A549 (cell line): ENCODE measurements around the gene UVRAG. TPM values are rescaled to one million over a fixed set of nuclear protein-coding genes. Genes with fewer than 3 reads are reported as not detected.

ENCODE experiments used
- ATAC-seq, 2 experiments: fragments of 200-7000 bp in 1 of 2; fragments of >200 bp in 1 of 2; cut with Nextera tagmentation in 1 of 2; cut with Tn5 transposase in 1 of 2; 3 replicates each; pipeline versions ENCODE4 v1.8.0 to v1.9.1; 2018 to 2020; ENCODE audit warnings: mild to moderate bottlenecking in 1 of 2, moderate library complexity in 1 of 2
- CTCF ChIA-PET: fragments of 300-600 bp; sonication (Branson Sonifier 250); formaldehyde crosslinking; extraction: SDS; loops from one replicate; lab custom pipeline; 2021; ENCODE audit warnings: antibody characterized with exemption, inconsistent platforms; lab: Yijun Ruan, JAX
- POLR2A ChIA-PET: fragments of 350-600 bp; formaldehyde crosslinking; extraction: SDS; loops from one replicate; lab custom pipeline; 2021; ENCODE audit warnings: antibody characterized with exemption, inconsistent platforms; lab: Yijun Ruan, JAX
- DNase-seq, 2 experiments: peaks; one replicate each; pipeline versions ENCODE4 v3.0.0 to v3.0.0-alpha.2; 2011 to 2016; ENCODE audit warnings: low read depth in 1 of 2, low spot score in 1 of 2
- FAIRE-seq: peaks from 2 replicates; lab custom pipeline; 2011; peaks lifted over from hg19 to GRCh38; lab: Jason Lieb, UNC
- H3K27ac ChIP-seq, 2 experiments: fragments of >200 bp; sonication (Bioruptor Twin); formaldehyde crosslinking; 3 replicates each; pipeline ENCODE4 v1.5.1; 2016 to 2017
- H3K4me1 ChIP-seq: fragments of >200 bp; sonication (Bioruptor Twin); formaldehyde crosslinking; 3 replicates; pipeline ENCODE4 v1.6.1; 2016
- H3K4me2 ChIP-seq: fragments of >200 bp; sonication (Bioruptor Twin); formaldehyde crosslinking; 3 replicates; pipeline ENCODE4 v1.6.1; 2016
- H3K4me3 ChIP-seq: fragments of >200 bp; sonication (Bioruptor Twin); formaldehyde crosslinking; 3 replicates; pipeline ENCODE4 v1.5.1; 2016
- H3K9me3 ChIP-seq: fragments of >200 bp; sonication (Bioruptor Twin); formaldehyde crosslinking; 3 replicates; pipeline ENCODE4 v1.6.1; 2016
- FOSL2 ChIP-seq, 2 experiments: fragments of 450-650 bp in 1 of 2; fragments of >200 bp in 1 of 2; sonication (Bioruptor Twin) in 1 of 2; formaldehyde crosslinking; IDR thresholded peaks; 2 replicates each; pipeline versions ENCODE4 v1.5.0 to v1.6.1; 2016 to 2020; ENCODE audit warnings: mild to moderate bottlenecking in 1 of 2, moderate library complexity in 1 of 2
- HES2 ChIP-seq: fragments of >200 bp; sonication (Bioruptor Twin); formaldehyde crosslinking; IDR thresholded peaks from 2 replicates; pipeline ENCODE4 v1.6.1; 2016
- HOXB13 ChIP-seq: fragments of 250-450 bp; sonication (Bioruptor Pico); IDR thresholded peaks from 2 replicates; pipeline ENCODE4 v1.5.0; 2020; ENCODE audit warnings: low read depth, mild to moderate bottlenecking, moderate library complexity
- JUNB ChIP-seq: fragments of >200 bp; sonication (Bioruptor Twin); formaldehyde crosslinking; IDR thresholded peaks from 2 replicates; pipeline ENCODE4 v1.6.1; 2016
- MAFK ChIP-seq: fragments of 450-650 bp; IDR thresholded peaks from 2 replicates; pipeline ENCODE4 v1.6.1; 2014; ENCODE audit not compliant: partially characterized antibody
- MYC ChIP-seq: IDR thresholded peaks from 2 replicates; pipeline ENCODE4 v1.6.1; 2012; ENCODE audit warnings: mild to moderate bottlenecking, inconsistent platforms, low read length, improper control_type of control experiment, borderline replicate concordance
- NPAS2 ChIP-seq: fragments of 250-450 bp; sonication (Bioruptor Pico); IDR thresholded peaks from 2 replicates; pipeline ENCODE4 v1.8.0; 2022; ENCODE audit warnings: mild to moderate bottlenecking, moderate library complexity, borderline replicate concordance
- PHF8 ChIP-seq: fragments of 200-600 bp; sonication (generic); IDR thresholded peaks from 2 replicates; pipeline ENCODE4 v1.6.1; 2016; ENCODE audit warnings: low read depth, mild to moderate bottlenecking, antibody characterized with exemption, moderate library complexity, borderline replicate concordance
- POLR2A ChIP-seq: IDR thresholded peaks from 2 replicates; pipeline ENCODE4 v1.6.1; 2012; ENCODE audit warnings: mild to moderate bottlenecking, low read length
- RCOR1 ChIP-seq: fragments of 150-350 bp; IDR thresholded peaks from 2 replicates; pipeline ENCODE4 v1.6.1; 2014; ENCODE audit warnings: antibody characterized with exemption, low read length, low read depth
- SREBF2 ChIP-seq: fragments of 450-650 bp; IDR thresholded peaks from 2 replicates; pipeline ENCODE4 v1.6.1; 2014; ENCODE audit warnings: mild to moderate bottlenecking, moderate library complexity
- WGBS: methylation state at CpG from one replicate; pipeline ENCODE4 v1.1.6; 2017; ENCODE audit errors: missing lambda C conversion rate; 5-methylcytosine and 5-hydroxymethylcytosine counted together
- polyA plus RNA-seq, 4 experiments: library from polyadenylated mRNA; depleted of rRNA in 3 of 4; stranded (reverse); fragments of >200 nt; fragmentation: RNase III in 1 of 4; extraction: RNeasy Plus Mini Kit Qiagen cat#74134 plus additional on column Dnase treatment in 1 of 4; gene quantifications; 2 replicates in 3 of 4; 3 replicates in 1 of 4; pipeline ENCODE4 v1.2.3, GENCODE V29; 2011 to 2017
- TF ChIP-seq, protein P1 (sequence below): fragments of 450-650 bp; IDR thresholded peaks from 2 replicates; pipeline ENCODE4 v1.6.1; 2014; ENCODE audit warnings: antibody characterized with exemption
- TF ChIP-seq, protein P2 (sequence below): fragments of 200-600 bp; sonication (generic); IDR thresholded peaks from 2 replicates; pipeline ENCODE4 v1.6.1; 2016; ENCODE audit warnings: antibody characterized with exemption, mild to moderate bottlenecking, moderate library complexity
- TF ChIP-seq, protein P3 (sequence below): fragments of 250-450 bp; sonication (Bioruptor Pico); IDR thresholded peaks from 2 replicates; pipeline ENCODE4 v1.5.0; 2020; ENCODE audit warnings: low read depth, mild to moderate bottlenecking, moderate library complexity

Gene UVRAG
- polyA plus RNA-seq, 2 of the 4 experiments (the other 2 are of a cell fraction): 6.1 to 14.1 TPM

DNA sequence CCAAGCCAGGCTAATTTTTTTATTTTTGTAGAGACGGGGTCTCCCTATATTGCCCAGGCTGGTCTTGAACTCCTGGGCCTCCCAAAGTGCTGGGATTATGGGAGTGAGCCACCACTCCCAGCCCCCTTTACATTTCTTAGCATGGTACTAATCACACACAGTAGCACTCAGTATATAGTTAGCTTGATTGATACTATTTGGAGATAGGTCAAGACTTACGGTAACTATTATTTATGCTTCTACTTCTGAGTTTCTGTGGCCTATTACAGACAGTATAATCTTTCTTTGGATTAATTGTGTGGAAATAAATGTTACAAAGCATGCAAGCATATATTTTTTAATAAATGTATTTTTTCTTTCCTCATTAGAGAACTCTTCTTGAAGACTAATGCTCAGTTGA is 192.2 kb downstream of the UVRAG start:
- FAIRE-seq (no peak), ATAC-seq (no peak), DNase-seq (no peak)
- TF ChIP-seq MAFK: no peak
- TF ChIP-seq, protein P1, sequence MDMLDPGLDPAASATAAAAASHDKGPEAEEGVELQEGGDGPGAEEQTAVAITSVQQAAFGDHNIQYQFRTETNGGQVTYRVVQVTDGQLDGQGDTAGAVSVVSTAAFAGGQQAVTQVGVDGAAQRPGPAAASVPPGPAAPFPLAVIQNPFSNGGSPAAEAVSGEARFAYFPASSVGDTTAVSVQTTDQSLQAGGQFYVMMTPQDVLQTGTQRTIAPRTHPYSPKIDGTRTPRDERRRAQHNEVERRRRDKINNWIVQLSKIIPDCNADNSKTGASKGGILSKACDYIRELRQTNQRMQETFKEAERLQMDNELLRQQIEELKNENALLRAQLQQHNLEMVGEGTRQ: no peak
- Histone ChIP-seq H3K4me3 (no peak overlapping the region), H3K27ac (no peak overlapping the region), H3K4me2 (no peak overlapping the region), H3K9me3 (no peaks in the 10 kb centered on the region), H3K4me1 (peaks cover 6% of the 10 kb centered on the region; the same call in 1 of the 3 replicates)
- ChIA-PET CTCF (interaction anchor here (0.6 to 0.7 kb wide), 2 partner anchors 19 to 24 kb away, joined by 3 to 6 read pairs; no protein-coding TSS in a partner anchor), POLR2A (no interaction called here)
- WGBS: 89% methylated on average over 2 of the region's 2 CpGs

DNA sequence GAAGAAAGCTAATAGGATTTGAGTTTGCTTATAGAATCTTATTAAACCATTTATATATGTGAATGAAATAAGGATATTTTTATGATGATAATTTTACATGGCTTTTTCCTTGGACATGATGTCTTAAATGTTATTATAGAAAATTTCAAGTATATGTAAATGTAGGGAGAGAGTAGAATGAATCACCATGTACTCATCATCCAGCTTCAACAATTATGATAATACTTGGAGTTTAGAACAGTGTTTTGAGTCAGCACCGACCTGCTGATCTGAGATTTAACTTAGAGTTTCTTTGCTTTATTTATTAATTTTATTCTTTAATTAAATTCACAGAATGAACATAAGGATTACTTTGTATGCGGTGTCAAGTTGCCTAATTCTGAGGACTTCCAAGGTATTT is 193.5 kb downstream of the UVRAG start:
- no peaks in the 10 kb centered on the region for H3K9me3 ChIP-seq
- peaks cover 6% of the 10 kb centered on the region; the same call in 1 of the 3 replicates for H3K4me1 ChIP-seq
- no peak overlapping the region for H3K4me3 ChIP-seq
- FAIRE-seq: no peak
- WGBS: 73% methylated on average over 2 of the region's 2 CpGs
- TF ChIP-seq, protein P2, sequence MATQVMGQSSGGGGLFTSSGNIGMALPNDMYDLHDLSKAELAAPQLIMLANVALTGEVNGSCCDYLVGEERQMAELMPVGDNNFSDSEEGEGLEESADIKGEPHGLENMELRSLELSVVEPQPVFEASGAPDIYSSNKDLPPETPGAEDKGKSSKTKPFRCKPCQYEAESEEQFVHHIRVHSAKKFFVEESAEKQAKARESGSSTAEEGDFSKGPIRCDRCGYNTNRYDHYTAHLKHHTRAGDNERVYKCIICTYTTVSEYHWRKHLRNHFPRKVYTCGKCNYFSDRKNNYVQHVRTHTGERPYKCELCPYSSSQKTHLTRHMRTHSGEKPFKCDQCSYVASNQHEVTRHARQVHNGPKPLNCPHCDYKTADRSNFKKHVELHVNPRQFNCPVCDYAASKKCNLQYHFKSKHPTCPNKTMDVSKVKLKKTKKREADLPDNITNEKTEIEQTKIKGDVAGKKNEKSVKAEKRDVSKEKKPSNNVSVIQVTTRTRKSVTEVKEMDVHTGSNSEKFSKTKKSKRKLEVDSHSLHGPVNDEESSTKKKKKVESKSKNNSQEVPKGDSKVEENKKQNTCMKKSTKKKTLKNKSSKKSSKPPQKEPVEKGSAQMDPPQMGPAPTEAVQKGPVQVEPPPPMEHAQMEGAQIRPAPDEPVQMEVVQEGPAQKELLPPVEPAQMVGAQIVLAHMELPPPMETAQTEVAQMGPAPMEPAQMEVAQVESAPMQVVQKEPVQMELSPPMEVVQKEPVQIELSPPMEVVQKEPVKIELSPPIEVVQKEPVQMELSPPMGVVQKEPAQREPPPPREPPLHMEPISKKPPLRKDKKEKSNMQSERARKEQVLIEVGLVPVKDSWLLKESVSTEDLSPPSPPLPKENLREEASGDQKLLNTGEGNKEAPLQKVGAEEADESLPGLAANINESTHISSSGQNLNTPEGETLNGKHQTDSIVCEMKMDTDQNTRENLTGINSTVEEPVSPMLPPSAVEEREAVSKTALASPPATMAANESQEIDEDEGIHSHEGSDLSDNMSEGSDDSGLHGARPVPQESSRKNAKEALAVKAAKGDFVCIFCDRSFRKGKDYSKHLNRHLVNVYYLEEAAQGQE: no peak
- no peak for TF ChIP-seq NPAS2 (CRISPR knock-in tag)
- no peak for TF ChIP-seq HOXB13
- TF ChIP-seq FOSL2 (IDR thresholded peaks at IDR 0.05): no peak
- TF ChIP-seq FOSL2 (CRISPR knock-in tag; IDR thresholded peaks at IDR 0.05): no peak
- TF ChIP-seq HES2: no peak
- no peak for TF ChIP-seq RCOR1
- H3K27ac ChIP-seq: no peak overlapping the region
- POLR2A ChIA-PET: no interaction called here
- CTCF ChIA-PET: no interaction called here
- no peak for ATAC-seq
- no peak for DNase-seq
- H3K4me2 ChIP-seq: no peak overlapping the region

- FAIRE-seq: no peak
- POLR2A ChIA-PET: no interaction called here
- H3K4me2 ChIP-seq: no peak overlapping the region
- H3K27ac ChIP-seq: no peak overlapping the region
- TF ChIP-seq, protein P3, sequence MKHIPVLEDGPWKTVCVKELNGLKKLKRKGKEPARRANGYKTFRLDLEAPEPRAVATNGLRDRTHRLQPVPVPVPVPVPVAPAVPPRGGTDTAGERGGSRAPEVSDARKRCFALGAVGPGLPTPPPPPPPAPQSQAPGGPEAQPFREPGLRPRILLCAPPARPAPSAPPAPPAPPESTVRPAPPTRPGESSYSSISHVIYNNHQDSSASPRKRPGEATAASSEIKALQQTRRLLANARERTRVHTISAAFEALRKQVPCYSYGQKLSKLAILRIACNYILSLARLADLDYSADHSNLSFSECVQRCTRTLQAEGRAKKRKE (CRISPR knock-in tag): no peak
- TF ChIP-seq JUNB (no peak), POLR2A (no peak), PHF8 (no peak), MYC (no peak), SREBF2 (no peak)
- TF ChIP-seq, all 56 proteins: peak for 0
- 77% methylated on average over 2 of the region's 2 CpGs for WGBS
- CTCF ChIA-PET: interaction anchor here (0.8 to 0.9 kb wide), 3 partner anchors 19 to 142 kb away, joined by 3 read pairs; no protein-coding TSS in a partner anchor
- no peak overlapping the region for H3K4me3 ChIP-seq
- ATAC-seq: no peak
- H3K9me3 ChIP-seq: no peaks in the 10 kb centered on the region
- no peak for DNase-seq
- peaks cover 6% of the 10 kb centered on the region; the same call in 1 of the 3 replicates for H3K4me1 ChIP-seq
These were observed 195.0 kb downstream of the UVRAG start for GRCh38 chr11:76010051-76010450.
